HCT116 (cell line): ENCODE measurements around the gene CSF1R.

Experiments used
- CBX3 ChIP-seq: IDR thresholded peaks from 2 replicates; pipeline ENCODE4 v1.6.1; 2012; ENCODE audit warnings: low read depth
- CEBPB ChIP-seq: IDR thresholded peaks from 2 replicates; pipeline ENCODE4 v1.6.1; 2012; ENCODE audit warnings: low read depth
- CTCF ChIP-seq, 3 experiments: fragments of 200-600 bp in 1 of 3; sonication (generic) in 1 of 3; IDR thresholded peaks in 2 of 3; conservative IDR thresholded peaks in 1 of 3; 2 replicates each; pipeline ENCODE4 v1.5.1; 2012 to 2017; ENCODE audit warnings: low read depth in 2 of 3, low read length in 2 of 3, antibody characterized with exemption in 1 of 3, borderline replicate concordance in 1 of 3, control low read depth in 1 of 3, mild to moderate bottlenecking in 1 of 3, mixed read lengths in 1 of 3, mixed run types in 1 of 3, moderate library complexity in 1 of 3; ENCODE audit not compliant: insufficient read depth in 1 of 3
- EGR1 ChIP-seq: IDR thresholded peaks from 2 replicates; pipeline ENCODE4 v1.6.1; 2012; ENCODE audit warnings: low read depth
- ELF1 ChIP-seq: IDR thresholded peaks from 2 replicates; pipeline ENCODE4 v1.6.1; 2012; ENCODE audit warnings: low read depth, borderline replicate concordance
- EZH2 ChIP-seq: fragments of 200-600 bp; sonication (generic); IDR thresholded peaks from 2 replicates; pipeline ENCODE4 v1.6.1; 2017; ENCODE audit warnings: antibody characterized with exemption, mixed run types
- JUND ChIP-seq: IDR thresholded peaks from 2 replicates; pipeline ENCODE4 v1.6.1; 2012
- POLR2AphosphoS5 ChIP-seq: IDR thresholded peaks from 2 replicates; pipeline ENCODE4 v1.6.1; 2011; ENCODE audit warnings: mild to moderate bottlenecking, low read depth, low read length, moderate library complexity
- RAD21 ChIP-seq: IDR thresholded peaks from 2 replicates; pipeline ENCODE4 v1.6.1; 2012; ENCODE audit warnings: low read depth, mild to moderate bottlenecking
- REST ChIP-seq: IDR thresholded peaks from 2 replicates; pipeline ENCODE4 v1.6.1; 2012; ENCODE audit warnings: low read depth
- TCF7L2 ChIP-seq: IDR thresholded peaks from 2 replicates; pipeline ENCODE4 v1.7.0; 2011; ENCODE audit warnings: borderline replicate concordance, inconsistent platforms; ENCODE audit not compliant: insufficient read depth, insufficient read length; ENCODE audit errors: extremely low read depth

GRCh38 chr5:150105928-150106615 lies 19.7 kb upstream of the CSF1R start:
- TF ChIP-seq CTCF (IDR thresholded peaks at IDR 0.05 in 2 of 3, conservative IDR thresholded peaks at IDR 0.05 in 1 of 3; ENCODE audit: borderline replicate concordance in 1 of 3, insufficient read depth in 1 of 3, low read depth in 2 of 3, low read length in 2 of 3) (no peak), RAD21 (no peak), JUND (no peak), POLR2AphosphoS5 (no peak), EZH2 (no peak), TCF7L2 (no peak), CBX3 (no peak), ELF1 (no peak), REST (no peak), CEBPB (no peak), EGR1 (no peak)
